ENCODE measurements around the gene FBLN2.
"Not testable (repeated sequence)": the region's sequence is repeated elsewhere in the genome, so short reads cannot be mapped to it uniquely, and the experiment has no call there.

FBLN2 gene

GRCh38 chr3:13549623-13550422 lies 898 bp downstream of the FBLN2 start:
- no peak for DNase-seq (ENCODE audit: low spot score)

- no peak for DNase-seq (ENCODE audit: low spot score)
Measured at GRCh38 chr3:13550423-13550690, 1.4 kb downstream of the FBLN2 start.

- no peak for DNase-seq (ENCODE audit: low spot score)
Measured at GRCh38 chr3:13550791-13551360, 2.0 kb downstream of the FBLN2 start.

GRCh38 chr3:13552857-13553652 lies 4.1 kb downstream of the FBLN2 start:
- no peak for DNase-seq (ENCODE audit: low spot score)

GRCh38 chr3:13553686-13554085 lies 4.8 kb downstream of the FBLN2 start:
- no peak for DNase-seq (ENCODE audit: low spot score)

- DNase-seq (ENCODE audit: low spot score) = no peak
Measured at GRCh38 chr3:13555753-13556152, 6.8 kb downstream of the FBLN2 start.

GRCh38 chr3:13556207-13556606 lies 7.3 kb downstream of the FBLN2 start:
- no peak for DNase-seq (ENCODE audit: low spot score)

GRCh38 chr3:13556917-13557316 lies 8.0 kb downstream of the FBLN2 start:
- DNase-seq (ENCODE audit: low spot score) = no peak

GRCh38 chr3:13557417-13557816 lies 8.5 kb downstream of the FBLN2 start:
- DNase-seq (ENCODE audit: low spot score) = peak; percentile 37

- no peak for DNase-seq (ENCODE audit: low spot score)
Measured at GRCh38 chr3:13557926-13558325, 9.0 kb downstream of the FBLN2 start.

- no peak for DNase-seq (ENCODE audit: low spot score)
Measured at GRCh38 chr3:13558651-13559050, 9.7 kb downstream of the FBLN2 start.

- DNase-seq (ENCODE audit: low spot score) = no peak
Measured at GRCh38 chr3:13559764-13560525, 11.0 kb downstream of the FBLN2 start.

- no peak for DNase-seq (ENCODE audit: low spot score)
Measured at GRCh38 chr3:13561376-13561775, 12.5 kb downstream of the FBLN2 start.

GRCh38 chr3:13561967-13562366 lies 13.0 kb downstream of the FBLN2 start:
- no peak for DNase-seq (ENCODE audit: low spot score)

GRCh38 chr3:13562421-13562820 lies 13.5 kb downstream of the FBLN2 start:
- DNase-seq (ENCODE audit: low spot score) = not testable (repeated sequence)

- no peak for DNase-seq (ENCODE audit: low spot score)
Measured at GRCh38 chr3:13563321-13563720, 14.4 kb downstream of the FBLN2 start.

GRCh38 chr3:13563911-13564310 lies 15.0 kb downstream of the FBLN2 start:
- no peak for DNase-seq (ENCODE audit: low spot score)

GRCh38 chr3:13564751-13565560 lies 16.0 kb downstream of the FBLN2 start:
- no peak for DNase-seq (ENCODE audit: low spot score)

GRCh38 chr3:13565581-13566452 lies 16.9 kb downstream of the FBLN2 start:
- no peak for DNase-seq (ENCODE audit: low spot score)

GRCh38 chr3:13566453-13566748 lies 17.5 kb downstream of the FBLN2 start:
- no peak for DNase-seq (ENCODE audit: low spot score)

GRCh38 chr3:13566769-13567310 lies 17.9 kb downstream of the FBLN2 start:
- no peak for DNase-seq (ENCODE audit: low spot score)

Measured in NAMALWA (cell line).